Ovary (tissue), 9 donors: Measurements from ENCODE around the gene ESRP2. TPM values are rescaled to one million over a fixed set of nuclear protein-coding genes. Genes with fewer than 3 reads are reported as not detected.

Source experiments
- DNase-seq, 5 donors: peaks; one replicate each; pipeline ENCODE4 v3.0.0-alpha.2; 2019 to 2020
- H3K27ac ChIP-seq, 2 donors: fragments of 200-600 bp; one replicate each; pipeline versions ENCODE4 v1.5.1 to v1.8.0; 2019 to 2022
- H3K27me3 ChIP-seq: fragments of 200-600 bp; one replicate; pipeline ENCODE4 v1.8.0; 2022
- H3K36me3 ChIP-seq: fragments of 200-600 bp; sonication (generic); one replicate; pipeline ENCODE4 v1.5.1; 2019
- H3K4me1 ChIP-seq: one replicate; pipeline ENCODE4 v1.8.1; 2013; ENCODE audit warnings: mild to moderate bottlenecking, moderate library complexity; ENCODE audit not compliant: insufficient read depth
- H3K4me3 ChIP-seq: fragments of 200-600 bp; sonication (generic); one replicate; pipeline ENCODE4 v1.5.1; 2017
- H3K9me3 ChIP-seq, 2 donors: fragments of 200-600 bp in 1 of 2; sonication (generic) in 1 of 2; one replicate each; pipeline versions ENCODE4 v1.5.1 to v1.8.1; 2013 to 2019; ENCODE audit warnings: mild to moderate bottlenecking in 1 of 2, moderate library complexity in 1 of 2
- CTCF ChIP-seq, 3 donors: fragments of 450-650 bp in 2 of 3; fragments of 200-600 bp in 1 of 3; IDR thresholded peaks; one replicate each; pipeline versions ENCODE4 v1.5.1 to v1.8.0; 2016 to 2022; ENCODE audit warnings: antibody characterized with exemption in 3 of 3, mild to moderate bottlenecking in 1 of 3
- EP300 ChIP-seq: sonication (generic); formaldehyde crosslinking; IDR thresholded peaks from one replicate; pipeline ENCODE4 v1.6.1; 2017; ENCODE audit warnings: antibody characterized with exemption
- POLR2A ChIP-seq: fragments of 450-650 bp; IDR thresholded peaks from one replicate; pipeline ENCODE4 v1.6.1; 2017; ENCODE audit warnings: antibody characterized with exemption, mild to moderate bottlenecking, moderate library complexity
- WGBS, 3 donors: extraction: QIAGEN DNeasy Blood & Tissue Kit in 1 of 3; methylation state at CpG; one replicate each; pipeline versions ENCODE4 v1.1.5 to v1.1.7; 2013 to 2017; 5-methylcytosine and 5-hydroxymethylcytosine counted together
- intact Hi-C, 4 donors: fragments of 100-400 bp; cut with DNase I; formaldehyde crosslinking; loops; one replicate each; pipeline versions ENCODE4 v1.11.0 to v1.15.1; 2022 to 2023
- polyA plus RNA-seq, 2 donors: library from polyadenylated mRNA; stranded (reverse); fragments of 200-250 nt in 1 of 2; fragments of 350-450 nt in 1 of 2; fragmentation: Illumina TruSeq in 1 of 2; extraction: RNeasy Lipid Tissue Mini Kit (QIAGEN cat#74804) in 1 of 2; gene quantifications; one replicate each; pipeline ENCODE4 v1.2.3, GENCODE V29; 2013 to 2014
- total RNA-seq, 7 donors: library from RNA; depleted of rRNA in 2 of 7; stranded (reverse); fragments of >200 nt in 2 of 7; fragmentation: NEBNext Ultra II Directional in 3 of 7; extraction: Animal tissue kit (Norgen Biotek cat#: 25700) in 3 of 7; gene quantifications; one replicate each; pipeline versions ENCODE4 v1.1.0 to v1.2.4, GENCODE V29; 2016 to 2023
- donor health status: DM: no; HTN: no; CAD: no; lungs with moderate emphysema.
- donor health status: DM: no; HTN: no; CAD: no.
- donor health status: Bipolar disorder and iron deficiency.
- donor health status: DM: yes; HTN: yes; CAD: no.
- donor health status: DM: no; HTN: no; CAD: no.
- donor health status: DM: yes; HTN: yes; CAD: no.

Gene ESRP2
- total and polyA plus RNA-seq, 9 donors, result 0.17 to 13.8 (median 1.5) TPM

DNA sequence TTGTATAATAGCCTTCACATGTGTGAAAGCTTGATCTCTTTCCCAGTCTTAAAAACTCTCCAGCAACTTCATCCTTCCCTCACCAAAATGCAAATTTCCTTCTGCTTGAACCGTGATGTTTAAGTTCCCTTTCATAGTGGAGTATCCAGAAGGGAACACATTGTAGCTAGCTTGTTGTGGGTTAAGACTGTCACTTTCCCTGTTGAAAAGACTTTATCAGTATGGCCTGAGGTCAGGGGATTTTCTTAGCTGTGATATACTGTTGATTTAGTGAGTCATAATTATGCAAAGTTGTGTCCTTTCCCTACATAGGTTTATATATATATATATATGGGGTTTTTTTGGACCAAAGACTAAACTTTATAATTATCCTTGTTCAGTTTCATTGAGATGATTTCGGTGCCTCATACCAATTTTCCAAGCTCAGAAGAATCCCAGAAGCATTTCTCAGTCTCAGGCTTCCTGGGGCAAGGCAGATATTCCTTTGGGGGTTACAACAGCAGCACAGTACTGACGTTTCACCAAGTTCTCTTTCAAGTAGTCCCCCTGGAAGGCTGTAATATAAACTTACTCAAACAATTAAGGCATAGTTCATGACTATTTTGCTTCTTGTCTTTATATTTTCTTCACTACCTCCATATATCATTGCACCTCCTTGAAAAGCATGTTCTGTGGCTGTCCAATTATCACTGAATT lies 35.7 kb downstream of the ESRP2 start:
- Histone ChIP-seq H3K36me3 (no peaks in the 10 kb centered on the region), H3K27me3 (no peaks in the 10 kb centered on the region), H3K4me1 (no peaks in the 10 kb centered on the region), H3K9me3 (no peaks in the 10 kb centered on the region), H3K4me3 (no peak overlapping the region), H3K27ac (no peak overlapping the region)
- WGBS, 3 donors, result 50 to 61% (median 53%) methylated on average over 3 of the region's 3 CpGs
- intact Hi-C loops, result no loop called here
- TF ChIP-seq POLR2A (no peak), CTCF (IDR thresholded peaks at IDR 0.05) (no peak), EP300 (no peak)
- no peak for DNase-seq

- Histone ChIP-seq H3K27ac (no peak overlapping the region), H3K4me1 (no peaks in the 10 kb centered on the region), H3K36me3 (no peaks in the 10 kb centered on the region), H3K27me3 (no peaks in the 10 kb centered on the region), H3K4me3 (no peak overlapping the region), H3K9me3 (no peaks in the 10 kb centered on the region)
- no peak for DNase-seq
- TF ChIP-seq POLR2A, result no peak
- no peak for TF ChIP-seq EP300
- no peak for TF ChIP-seq CTCF (IDR thresholded peaks at IDR 0.05)
- intact Hi-C loops, result no loop called here
- 88 to 96% (median 93%) methylated on average over 2 of the region's 2 CpGs for WGBS, 3 donors
Observed at GRCh38 chr16:68197250-68197649, 38.7 kb downstream of the ESRP2 start.

GRCh38 chr16:68194251-68194650 lies 41.7 kb downstream of the ESRP2 start:
- H3K4me3 ChIP-seq, result no peak overlapping the region
- DNase-seq, result no peak
- intact Hi-C loops, result no loop called here
- H3K4me1 ChIP-seq, result no peaks in the 10 kb centered on the region
- WGBS, 3 donors, result 67 to 93% (median 91%) methylated on average over 3 of the region's 3 CpGs
- H3K27me3 ChIP-seq, result no peaks in the 10 kb centered on the region
- H3K27ac ChIP-seq, result no peak overlapping the region
- H3K9me3 ChIP-seq, result no peaks in the 10 kb centered on the region
- H3K36me3 ChIP-seq, result no peaks in the 10 kb centered on the region
- TF ChIP-seq POLR2A (no peak), CTCF (IDR thresholded peaks at IDR 0.05) (no peak), EP300 (no peak)

GRCh38 chr16:68190736-68191510 lies 45.0 kb downstream of the ESRP2 start:
- no peaks in the 10 kb centered on the region for H3K4me1 ChIP-seq
- no peak overlapping the region for H3K27ac ChIP-seq
- TF ChIP-seq POLR2A (no peak), CTCF (IDR thresholded peaks at IDR 0.05) (no peak), EP300 (no peak)
- no peaks in the 10 kb centered on the region for H3K36me3 ChIP-seq
- H3K27me3 ChIP-seq, result no peaks in the 10 kb centered on the region
- no peak overlapping the region for H3K4me3 ChIP-seq
- no peaks in the 10 kb centered on the region for H3K9me3 ChIP-seq
- 96 to 98% (median 98%) methylated on average over 2 of the region's 2 CpGs for WGBS, 3 donors
- intact Hi-C loops, result no loop called here
- DNase-seq, result no peak
